Chondrocyte (in vitro differentiated cells): ENCODE data around the gene ANO4. TPM values are rescaled to one million over a fixed set of nuclear protein-coding genes. Genes with fewer than 3 reads are reported as not detected.

Experiments used
- DNase-seq: peaks from one replicate; pipeline ENCODE4 v3.0.0; 2021; ENCODE audit warnings: mixed read lengths, low spot score
- H3K27ac Mint-ChIP-seq: one replicate; pipeline ENCODE4 v1.8.0; 2021; ENCODE audit warnings: mild to moderate bottlenecking, moderate library complexity, mixed read lengths; ENCODE audit not compliant: unreplicated experiment
- H3K27me3 Mint-ChIP-seq: 2 replicates; pipeline ENCODE4 v1.8.0; 2021; ENCODE audit warnings: low read depth, mixed read lengths
- H3K36me3 Mint-ChIP-seq: 2 replicates; pipeline ENCODE4 v1.8.0; 2021; ENCODE audit warnings: low read depth, mixed read lengths
- H3K4me1 Mint-ChIP-seq: 2 replicates; pipeline ENCODE4 v1.8.0; 2021; ENCODE audit warnings: low read depth, mild to moderate bottlenecking, mixed read lengths
- H3K4me3 Mint-ChIP-seq: one replicate; pipeline ENCODE4 v1.8.0; 2021; ENCODE audit warnings: mild to moderate bottlenecking, moderate library complexity, mixed read lengths; ENCODE audit not compliant: unreplicated experiment
- H3K9me3 Mint-ChIP-seq: 2 replicates; pipeline ENCODE4 v1.8.0; 2021; ENCODE audit warnings: low read depth, mixed read lengths
- CTCF ChIP-seq: fragments of 200-600 bp; sonication (generic); IDR thresholded peaks from 2 replicates; pipeline ENCODE4 v1.5.0; 2021; ENCODE audit warnings: antibody characterized with exemption, mild to moderate bottlenecking, moderate library complexity
- total RNA-seq: library from RNA; stranded (reverse); gene quantifications from 3 replicates; pipeline ENCODE4 v1.2.1, GENCODE V29; 2021

Gene ANO4
- total RNA-seq, 1 donor from 2014 or later = 9.2 TPM

DNA sequence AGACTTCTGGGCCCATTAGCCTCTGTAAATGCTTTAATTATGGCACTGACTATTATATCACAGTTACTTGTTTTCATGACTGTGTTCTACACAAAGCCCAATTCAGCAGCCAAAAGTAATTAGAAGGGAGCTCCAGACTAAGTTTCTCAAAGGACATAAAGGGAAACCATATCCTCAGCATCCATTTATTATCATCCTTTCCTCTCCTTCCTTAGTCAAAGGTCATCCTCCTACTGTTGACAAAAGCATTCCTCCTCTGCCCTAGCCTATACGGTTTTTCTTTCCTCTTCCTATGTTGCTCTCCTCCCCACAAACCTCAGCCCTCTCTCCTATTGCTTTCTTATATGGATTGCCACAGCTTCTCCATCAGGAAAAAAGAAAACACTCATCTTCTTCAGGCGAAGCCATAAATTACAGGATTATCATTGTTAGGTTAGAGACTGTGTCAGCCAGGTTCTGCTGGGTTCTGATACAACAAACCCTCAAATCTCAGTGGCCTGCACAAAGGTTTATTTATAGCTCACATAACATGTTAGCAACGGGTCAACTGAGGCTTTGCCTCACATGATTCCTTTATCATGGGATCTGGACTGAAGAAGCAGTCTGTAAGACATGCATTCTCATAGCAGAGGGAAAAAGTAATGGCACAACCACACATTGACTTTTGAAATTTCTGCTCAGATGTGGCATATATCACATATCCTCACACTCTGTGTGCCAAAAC, 208.3 kb downstream of the ANO4 start:
- Mint-ChIP-seq H3K9me3 (no peaks in the 10 kb centered on the region), H3K27me3 (no peaks in the 10 kb centered on the region), H3K4me3 (no peak overlapping the region), H3K27ac (no peak overlapping the region), H3K4me1 (peaks cover 9% of the 10 kb centered on the region), H3K36me3 (no peaks in the 10 kb centered on the region)
- TF ChIP-seq CTCF = no peak
- DNase-seq = no peak

GRCh38 chr12:101004898-101005297, 210.3 kb downstream of the ANO4 start:
- Mint-ChIP-seq H3K36me3 (peaks cover 5% of the 10 kb centered on the region), H3K9me3 (peaks cover 13% of the 10 kb centered on the region), H3K27me3 (no peaks in the 10 kb centered on the region), H3K4me1 (peaks cover 9% of the 10 kb centered on the region), H3K4me3 (no peak overlapping the region), H3K27ac (no peak overlapping the region)
- no peak for DNase-seq
- no peak for TF ChIP-seq CTCF

GRCh38 chr12:101009274-101009673, 214.7 kb downstream of the ANO4 start:
- Mint-ChIP-seq H3K9me3 (peaks cover 16% of the 10 kb centered on the region), H3K4me1 (no peaks in the 10 kb centered on the region), H3K27me3 (no peaks in the 10 kb centered on the region), H3K36me3 (peaks cover 7% of the 10 kb centered on the region), H3K4me3 (no peak overlapping the region), H3K27ac (no peak overlapping the region)
- DNase-seq = no peak
- no peak for TF ChIP-seq CTCF

DNA sequence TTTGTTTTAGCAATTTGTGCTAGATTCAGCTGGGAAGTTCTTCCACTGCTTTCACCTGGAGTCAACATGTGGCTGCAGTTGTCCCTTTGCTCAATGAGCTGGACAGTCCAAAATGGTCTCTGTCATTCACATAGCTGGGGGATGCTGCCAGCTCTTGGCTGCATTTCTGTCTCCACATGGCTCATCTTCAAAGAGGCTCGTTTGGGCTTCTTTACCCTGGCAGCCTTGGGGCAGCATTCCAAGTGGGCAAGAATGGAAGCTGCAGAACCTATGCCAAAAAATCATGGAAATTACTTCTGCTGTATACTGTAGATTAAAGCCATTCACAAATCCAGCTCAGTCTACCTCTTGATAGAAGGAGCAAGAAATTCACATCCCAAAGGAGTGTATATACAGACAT, 216.3 kb downstream of the ANO4 start:
- DNase-seq = no peak
- H3K27ac Mint-ChIP-seq = no peak overlapping the region
- H3K4me3 Mint-ChIP-seq = no peak overlapping the region
- no peaks in the 10 kb centered on the region for H3K4me1 Mint-ChIP-seq
- peaks cover 7% of the 10 kb centered on the region for H3K36me3 Mint-ChIP-seq
- TF ChIP-seq CTCF = no peak
- no peaks in the 10 kb centered on the region for H3K27me3 Mint-ChIP-seq
- peaks cover 16% of the 10 kb centered on the region for H3K9me3 Mint-ChIP-seq

- Mint-ChIP-seq H3K4me3 (no peak overlapping the region), H3K4me1 (peaks cover 14% of the 10 kb centered on the region), H3K27ac (no peak overlapping the region), H3K27me3 (no peaks in the 10 kb centered on the region), H3K9me3 (peaks cover 18% of the 10 kb centered on the region), H3K36me3 (peaks cover 6% of the 10 kb centered on the region)
- TF ChIP-seq CTCF = no peak
- DNase-seq = no peak
Measured at GRCh38 chr12:101013993-101014392, 219.4 kb downstream of the ANO4 start.
